NCI-H1417 treated with DMSO at 0.1 percent for 48 hours (cell line): Measurements from ENCODE around the gene FAM222A.

Experiments
- DNase-seq: peaks from one replicate; lab custom pipeline; 2025; lab: John Stamatoyannopoulos, UW

FAM222A gene

GRCh38 chr12:109737126-109737525 is 23.5 kb downstream of the FAM222A start:
- DNase-seq = no peak

GRCh38 chr12:109737631-109738030 is 24.0 kb downstream of the FAM222A start:
- no peak for DNase-seq

GRCh38 chr12:109738209-109738608 is 24.6 kb downstream of the FAM222A start:
- DNase-seq = no peak

- DNase-seq = no peak
These were observed 25.4 kb downstream of the FAM222A start for GRCh38 chr12:109738878-109739665.

- no peak for DNase-seq
These were observed 26.4 kb downstream of the FAM222A start for GRCh38 chr12:109739747-109740693.

- DNase-seq = no peak
These were observed 27.1 kb downstream of the FAM222A start for GRCh38 chr12:109740694-109741245.

- DNase-seq = no peak
These were observed 27.8 kb downstream of the FAM222A start for GRCh38 chr12:109741286-109741969.

GRCh38 chr12:109741970-109742703 is 28.5 kb downstream of the FAM222A start:
- DNase-seq = no peak

- DNase-seq = no peak
These were observed 29.7 kb downstream of the FAM222A start for GRCh38 chr12:109743076-109743910.

- DNase-seq = no peak
These were observed 30.4 kb downstream of the FAM222A start for GRCh38 chr12:109744026-109744425.

GRCh38 chr12:109744986-109745942 is 31.6 kb downstream of the FAM222A start:
- DNase-seq = no peak

- no peak for DNase-seq
These were observed 38.8 kb downstream of the FAM222A start for GRCh38 chr12:109752117-109753053.

- no peak for DNase-seq
These were observed 39.4 kb downstream of the FAM222A start for GRCh38 chr12:109753054-109753401.

GRCh38 chr12:109753959-109754358 is 40.3 kb downstream of the FAM222A start:
- DNase-seq = no peak

GRCh38 chr12:109756457-109756856 is 42.8 kb downstream of the FAM222A start:
- no peak for DNase-seq

GRCh38 chr12:109757671-109758265 is 44.1 kb downstream of the FAM222A start:
- DNase-seq = no peak
